GM23338 (cell line): Measurements from ENCODE around the gene AKR1C1.
"Not testable (repeated sequence)": the region's sequence is repeated elsewhere in the genome, so short reads cannot be mapped to it uniquely, and the experiment has no call there.

Source experiments
- CREB1 ChIP-seq: fragments of 250-450 bp; sonication (Bioruptor Pico); IDR thresholded peaks from 2 replicates; pipeline ENCODE4 v1.5.0; 2020; ENCODE audit warnings: low read depth, mild to moderate bottlenecking, moderate library complexity
- ETS1 ChIP-seq: IDR thresholded peaks from 2 replicates; pipeline ENCODE4 v1.6.1; 2016; ENCODE audit warnings: antibody characterized with exemption
- EZH2 ChIP-seq: fragments of 200-600 bp; sonication (generic); IDR thresholded peaks from one replicate; pipeline ENCODE4 v1.8.0; 2017; ENCODE audit warnings: antibody characterized with exemption, mild to moderate bottlenecking, low read depth; ENCODE audit not compliant: unreplicated experiment
- EZH2phosphoT487 ChIP-seq: fragments of 200-600 bp; sonication (generic); IDR thresholded peaks from one replicate; pipeline ENCODE4 v1.8.1; 2018; ENCODE audit warnings: antibody characterized with exemption; ENCODE audit not compliant: unreplicated experiment
- JUNB ChIP-seq: IDR thresholded peaks from one replicate; pipeline ENCODE4 v1.6.1; 2016; ENCODE audit warnings: antibody characterized with exemption; ENCODE audit not compliant: unreplicated experiment
- NANOG ChIP-seq: IDR thresholded peaks from 2 replicates; pipeline ENCODE4 v1.6.1; 2016; ENCODE audit warnings: antibody characterized with exemption, borderline replicate concordance
- POLR2AphosphoS5 ChIP-seq: IDR thresholded peaks from 2 replicates; pipeline ENCODE4 v1.6.1; 2016; ENCODE audit warnings: antibody characterized with exemption, low read depth
- STAT1 ChIP-seq: IDR thresholded peaks from one replicate; pipeline ENCODE4 v1.6.1; 2016; ENCODE audit warnings: antibody characterized with exemption; ENCODE audit not compliant: unreplicated experiment
- ZNF114 ChIP-seq: fragments of 250-450 bp; sonication (Bioruptor Pico); IDR thresholded peaks from 2 replicates; pipeline ENCODE4 v1.5.0; 2020; ENCODE audit warnings: mild to moderate bottlenecking, moderate library complexity
- ZNF462 ChIP-seq: fragments of 250-450 bp; sonication (Bioruptor Pico); IDR thresholded peaks from 2 replicates; pipeline ENCODE4 v1.5.0; 2020; ENCODE audit warnings: mild to moderate bottlenecking, moderate library complexity
- TF ChIP-seq, protein P1 (sequence below), 2 experiments: fragments of 200-600 bp in 1 of 2; sonication (generic) in 1 of 2; conservative IDR thresholded peaks; 2 replicates each; pipeline versions ENCODE4 v1.5.1 to v1.6.1; 2016 to 2017; ENCODE audit warnings: antibody characterized with exemption in 2 of 2, low read depth in 2 of 2, mild to moderate bottlenecking in 2 of 2, moderate library complexity in 1 of 2
- TF ChIP-seq, protein P2 (sequence below): IDR thresholded peaks from one replicate; pipeline ENCODE4 v1.6.1; 2018; ENCODE audit warnings: antibody characterized with exemption; ENCODE audit not compliant: unreplicated experiment

- TF ChIP-seq POLR2AphosphoS5; JUNB; EZH2phosphoT487; EZH2; NANOG; ETS1; CREB1 (CRISPR knock-in tag); ZNF114 (CRISPR knock-in tag); STAT1; ZNF462 (CRISPR knock-in tag): not testable (repeated sequence)
- TF ChIP-seq, protein P1, sequence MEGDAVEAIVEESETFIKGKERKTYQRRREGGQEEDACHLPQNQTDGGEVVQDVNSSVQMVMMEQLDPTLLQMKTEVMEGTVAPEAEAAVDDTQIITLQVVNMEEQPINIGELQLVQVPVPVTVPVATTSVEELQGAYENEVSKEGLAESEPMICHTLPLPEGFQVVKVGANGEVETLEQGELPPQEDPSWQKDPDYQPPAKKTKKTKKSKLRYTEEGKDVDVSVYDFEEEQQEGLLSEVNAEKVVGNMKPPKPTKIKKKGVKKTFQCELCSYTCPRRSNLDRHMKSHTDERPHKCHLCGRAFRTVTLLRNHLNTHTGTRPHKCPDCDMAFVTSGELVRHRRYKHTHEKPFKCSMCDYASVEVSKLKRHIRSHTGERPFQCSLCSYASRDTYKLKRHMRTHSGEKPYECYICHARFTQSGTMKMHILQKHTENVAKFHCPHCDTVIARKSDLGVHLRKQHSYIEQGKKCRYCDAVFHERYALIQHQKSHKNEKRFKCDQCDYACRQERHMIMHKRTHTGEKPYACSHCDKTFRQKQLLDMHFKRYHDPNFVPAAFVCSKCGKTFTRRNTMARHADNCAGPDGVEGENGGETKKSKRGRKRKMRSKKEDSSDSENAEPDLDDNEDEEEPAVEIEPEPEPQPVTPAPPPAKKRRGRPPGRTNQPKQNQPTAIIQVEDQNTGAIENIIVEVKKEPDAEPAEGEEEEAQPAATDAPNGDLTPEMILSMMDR (conservative IDR thresholded peaks at IDR 0.05; ENCODE audit: low read depth in 2 of 2) = not testable (repeated sequence)
- TF ChIP-seq, protein P2, sequence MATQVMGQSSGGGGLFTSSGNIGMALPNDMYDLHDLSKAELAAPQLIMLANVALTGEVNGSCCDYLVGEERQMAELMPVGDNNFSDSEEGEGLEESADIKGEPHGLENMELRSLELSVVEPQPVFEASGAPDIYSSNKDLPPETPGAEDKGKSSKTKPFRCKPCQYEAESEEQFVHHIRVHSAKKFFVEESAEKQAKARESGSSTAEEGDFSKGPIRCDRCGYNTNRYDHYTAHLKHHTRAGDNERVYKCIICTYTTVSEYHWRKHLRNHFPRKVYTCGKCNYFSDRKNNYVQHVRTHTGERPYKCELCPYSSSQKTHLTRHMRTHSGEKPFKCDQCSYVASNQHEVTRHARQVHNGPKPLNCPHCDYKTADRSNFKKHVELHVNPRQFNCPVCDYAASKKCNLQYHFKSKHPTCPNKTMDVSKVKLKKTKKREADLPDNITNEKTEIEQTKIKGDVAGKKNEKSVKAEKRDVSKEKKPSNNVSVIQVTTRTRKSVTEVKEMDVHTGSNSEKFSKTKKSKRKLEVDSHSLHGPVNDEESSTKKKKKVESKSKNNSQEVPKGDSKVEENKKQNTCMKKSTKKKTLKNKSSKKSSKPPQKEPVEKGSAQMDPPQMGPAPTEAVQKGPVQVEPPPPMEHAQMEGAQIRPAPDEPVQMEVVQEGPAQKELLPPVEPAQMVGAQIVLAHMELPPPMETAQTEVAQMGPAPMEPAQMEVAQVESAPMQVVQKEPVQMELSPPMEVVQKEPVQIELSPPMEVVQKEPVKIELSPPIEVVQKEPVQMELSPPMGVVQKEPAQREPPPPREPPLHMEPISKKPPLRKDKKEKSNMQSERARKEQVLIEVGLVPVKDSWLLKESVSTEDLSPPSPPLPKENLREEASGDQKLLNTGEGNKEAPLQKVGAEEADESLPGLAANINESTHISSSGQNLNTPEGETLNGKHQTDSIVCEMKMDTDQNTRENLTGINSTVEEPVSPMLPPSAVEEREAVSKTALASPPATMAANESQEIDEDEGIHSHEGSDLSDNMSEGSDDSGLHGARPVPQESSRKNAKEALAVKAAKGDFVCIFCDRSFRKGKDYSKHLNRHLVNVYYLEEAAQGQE = not testable (repeated sequence)
These were observed 28.2 kb downstream of the AKR1C1 start for GRCh38 chr10:4991463-4991862.
